RWPE1 (cell line): ENCODE measurements around the gene RPGRIP1L.

Source experiments
- CTCF ChIA-PET: fragments of 350-600 bp; sonication (Branson Sonifier 250); formaldehyde crosslinking; extraction: SDS; loops from one replicate; lab custom pipeline; 2021; lab: Yijun Ruan, JAX
- POLR2A ChIA-PET: fragments of 400-600 bp; formaldehyde crosslinking; extraction: SDS; loops from one replicate; lab custom pipeline; 2020; ENCODE audit warnings: antibody characterized with exemption; ENCODE audit not compliant: low non-redundant PET; lab: Yijun Ruan, JAX
- DNase-seq: peaks from one replicate; pipeline ENCODE4 v3.0.0; 2012; ENCODE audit warnings: low spot score
- H3K27ac ChIP-seq: fragments of 450-650 bp; 2 replicates; pipeline ENCODE4 v1.5.1; 2017
- CTCF ChIP-seq: fragments of 450-650 bp; conservative IDR thresholded peaks from 2 replicates; pipeline ENCODE4 v1.5.1; 2017; ENCODE audit warnings: low read depth, mild to moderate bottlenecking

RPGRIP1L gene

GRCh38 chr16:53703590-53704444, at the start of gene RPGRIP1L, which contains the start of gene FTO:
TSS of gene RPGRIP1L (minus strand) at chr16:53703859. CDS start at chr16:53700723, 3,136 bp downstream.
TSS of gene FTO (plus strand) at chr16:53704156.
- H3K27ac ChIP-seq, result peak within 1 kb of the TSS; percentile 65
- CTCF ChIA-PET, result interaction anchor here (0.5 to 0.6 kb wide), 4 partner anchors 41 to 1256 kb away, joined by 3 to 4 read pairs (median 3); no protein-coding TSS in a partner anchor
- peak; percentile 96 for DNase-seq
- no peak for TF ChIP-seq CTCF
- POLR2A ChIA-PET, result no interaction called here

GRCh38 chr16:53753431-53753830, 49.8 kb upstream of the RPGRIP1L start:
- CTCF ChIA-PET, result interaction anchor here (0.6 to 0.8 kb wide), 5 partner anchors 9 to 1065 kb away, joined by 3 to 4 read pairs (median 3); no protein-coding TSS in a partner anchor
- POLR2A ChIA-PET, result no interaction called here
- DNase-seq, result no peak
- no peak overlapping the region for H3K27ac ChIP-seq
- TF ChIP-seq CTCF, result no peak

GRCh38 chr16:53752560-53752959, 48.9 kb upstream of the RPGRIP1L start:
- CTCF ChIA-PET, result interaction anchor here (0.6 kb wide), 2 partner anchors 41 to 960 kb away, joined by 3 to 4 read pairs; no protein-coding TSS in a partner anchor
- H3K27ac ChIP-seq, result no peak overlapping the region
- DNase-seq, result no peak
- TF ChIP-seq CTCF, result no peak
- POLR2A ChIA-PET, result interaction anchor here (0.6 kb wide), 1 partner anchor 8 kb away, joined by 3 read pairs; no protein-coding TSS in a partner anchor

GRCh38 chr16:53745753-53746266, 42.2 kb upstream of the RPGRIP1L start:
- no peak overlapping the region for H3K27ac ChIP-seq
- no peak for TF ChIP-seq CTCF
- DNase-seq, result peak; percentile 64
- POLR2A ChIA-PET, result no interaction called here
- CTCF ChIA-PET, result interaction anchor here (0.5 kb wide), 1 partner anchor 996 kb away, joined by 4 read pairs; no protein-coding TSS in a partner anchor

GRCh38 chr16:53745086-53745485, 41.4 kb upstream of the RPGRIP1L start:
- no peak overlapping the region for H3K27ac ChIP-seq
- TF ChIP-seq CTCF, result no peak
- peak; percentile 27 for DNase-seq
- ChIA-PET CTCF (interaction anchor here (0.5 to 1.1 kb wide), 3 partner anchors 8 to 997 kb away, joined by 3 to 4 read pairs (median 3); partner anchors contain the start of gene FTO), POLR2A (interaction anchor here (0.6 kb wide), 1 partner anchor 8 kb away, joined by 3 read pairs; no protein-coding TSS in a partner anchor)

- CTCF ChIA-PET, result interaction anchor here (0.6 to 1.1 kb wide), 2 partner anchors 9 to 40 kb away, joined by 3 read pairs; partner anchors contain the start of gene FTO
- POLR2A ChIA-PET, result interaction anchor here (0.6 kb wide), 1 partner anchor 8 kb away, joined by 3 read pairs; no protein-coding TSS in a partner anchor
- TF ChIP-seq CTCF, result no peak
- no peak for DNase-seq
- H3K27ac ChIP-seq, result no peak overlapping the region
These were observed 40.8 kb upstream of the RPGRIP1L start for GRCh38 chr16:53744449-53744848.
